ENCODE measurements around the gene AJAP1. TPM values are rescaled to one million over a fixed set of nuclear protein-coding genes. Genes with fewer than 3 reads are reported as not detected.

Gene AJAP1
- total RNA-seq, 1 donor from 2014 or later: 0.46 TPM

GRCh38 chr1:4670265-4670664 is 15.9 kb downstream of the AJAP1 start:
- H3K4me1 Mint-ChIP-seq (ENCODE audit: low read depth): peaks cover 8% of the 10 kb centered on the region
- no peaks in the 10 kb centered on the region for H3K9me3 Mint-ChIP-seq (ENCODE audit: low read depth)
- DNase-seq (ENCODE audit: low spot score, unreplicated experiment): no peak
- peaks cover 10% of the 10 kb centered on the region for H3K27me3 Mint-ChIP-seq
- H3K4me3 Mint-ChIP-seq (ENCODE audit: low read depth): no peak overlapping the region
- no peaks in the 10 kb centered on the region for H3K36me3 Mint-ChIP-seq (ENCODE audit: insufficient read depth)
- TF ChIP-seq, protein P1, sequence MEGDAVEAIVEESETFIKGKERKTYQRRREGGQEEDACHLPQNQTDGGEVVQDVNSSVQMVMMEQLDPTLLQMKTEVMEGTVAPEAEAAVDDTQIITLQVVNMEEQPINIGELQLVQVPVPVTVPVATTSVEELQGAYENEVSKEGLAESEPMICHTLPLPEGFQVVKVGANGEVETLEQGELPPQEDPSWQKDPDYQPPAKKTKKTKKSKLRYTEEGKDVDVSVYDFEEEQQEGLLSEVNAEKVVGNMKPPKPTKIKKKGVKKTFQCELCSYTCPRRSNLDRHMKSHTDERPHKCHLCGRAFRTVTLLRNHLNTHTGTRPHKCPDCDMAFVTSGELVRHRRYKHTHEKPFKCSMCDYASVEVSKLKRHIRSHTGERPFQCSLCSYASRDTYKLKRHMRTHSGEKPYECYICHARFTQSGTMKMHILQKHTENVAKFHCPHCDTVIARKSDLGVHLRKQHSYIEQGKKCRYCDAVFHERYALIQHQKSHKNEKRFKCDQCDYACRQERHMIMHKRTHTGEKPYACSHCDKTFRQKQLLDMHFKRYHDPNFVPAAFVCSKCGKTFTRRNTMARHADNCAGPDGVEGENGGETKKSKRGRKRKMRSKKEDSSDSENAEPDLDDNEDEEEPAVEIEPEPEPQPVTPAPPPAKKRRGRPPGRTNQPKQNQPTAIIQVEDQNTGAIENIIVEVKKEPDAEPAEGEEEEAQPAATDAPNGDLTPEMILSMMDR (IDR thresholded peaks at IDR 0.05; ENCODE audit: unreplicated experiment): no peak
- no peak overlapping the region for H3K27ac Mint-ChIP-seq

GRCh38 chr1:4671828-4672227 is 17.4 kb downstream of the AJAP1 start:
- DNase-seq (ENCODE audit: low spot score, unreplicated experiment): no peak
- H3K27me3 Mint-ChIP-seq: peaks cover 8% of the 10 kb centered on the region
- H3K36me3 Mint-ChIP-seq (ENCODE audit: insufficient read depth): no peaks in the 10 kb centered on the region
- H3K4me3 Mint-ChIP-seq (ENCODE audit: low read depth): no peak overlapping the region
- H3K9me3 Mint-ChIP-seq (ENCODE audit: low read depth): no peaks in the 10 kb centered on the region
- peaks cover 11% of the 10 kb centered on the region for H3K4me1 Mint-ChIP-seq (ENCODE audit: low read depth)
- no peak overlapping the region for H3K27ac Mint-ChIP-seq
- TF ChIP-seq, protein P1 (IDR thresholded peaks at IDR 0.05; ENCODE audit: unreplicated experiment): no peak

- H3K27me3 Mint-ChIP-seq: peaks cover 3% of the 10 kb centered on the region
- H3K27ac Mint-ChIP-seq: no peak overlapping the region
- H3K4me1 Mint-ChIP-seq (ENCODE audit: low read depth): peaks cover 11% of the 10 kb centered on the region
- DNase-seq (ENCODE audit: low spot score, unreplicated experiment): no peak
- peaks cover 3% of the 10 kb centered on the region for H3K9me3 Mint-ChIP-seq (ENCODE audit: low read depth)
- H3K36me3 Mint-ChIP-seq (ENCODE audit: insufficient read depth): no peaks in the 10 kb centered on the region
- TF ChIP-seq, protein P1 (IDR thresholded peaks at IDR 0.05; ENCODE audit: unreplicated experiment): no peak
- no peak overlapping the region for H3K4me3 Mint-ChIP-seq (ENCODE audit: low read depth)
Observed at GRCh38 chr1:4673494-4673893, 19.1 kb downstream of the AJAP1 start.

DNA sequence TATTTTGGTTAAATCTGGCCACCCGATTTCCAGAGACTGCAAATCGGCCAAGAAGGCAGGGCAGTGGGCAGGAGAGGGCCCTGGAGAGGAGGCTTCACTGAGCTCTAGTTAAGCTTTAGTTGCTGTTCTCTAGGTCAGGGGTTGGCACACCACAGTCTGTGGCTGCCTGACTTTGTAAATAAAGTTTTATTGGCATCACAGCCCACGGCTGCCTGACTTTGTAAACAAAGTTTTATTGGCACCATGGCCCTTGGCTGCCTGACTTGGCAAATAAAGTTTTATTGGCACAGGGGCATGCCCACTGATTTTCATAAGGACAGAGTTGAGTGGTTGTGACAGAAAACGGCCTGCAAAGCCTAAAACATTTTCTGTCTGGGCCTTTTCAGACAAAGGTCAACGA is 19.7 kb downstream of the AJAP1 start:
- no peak overlapping the region for H3K27ac Mint-ChIP-seq
- TF ChIP-seq, protein P1 (IDR thresholded peaks at IDR 0.05; ENCODE audit: unreplicated experiment): no peak
- H3K4me1 Mint-ChIP-seq (ENCODE audit: low read depth): peaks cover 11% of the 10 kb centered on the region
- no peaks in the 10 kb centered on the region for H3K36me3 Mint-ChIP-seq (ENCODE audit: insufficient read depth)
- no peak overlapping the region for H3K4me3 Mint-ChIP-seq (ENCODE audit: low read depth)
- peaks cover 3% of the 10 kb centered on the region for H3K9me3 Mint-ChIP-seq (ENCODE audit: low read depth)
- no peak for DNase-seq (ENCODE audit: low spot score, unreplicated experiment)
- peaks cover 3% of the 10 kb centered on the region for H3K27me3 Mint-ChIP-seq

- H3K4me3 Mint-ChIP-seq (ENCODE audit: low read depth): no peak overlapping the region
- TF ChIP-seq, protein P1 (IDR thresholded peaks at IDR 0.05; ENCODE audit: unreplicated experiment): no peak
- no peak for DNase-seq (ENCODE audit: low spot score, unreplicated experiment)
- peaks cover 11% of the 10 kb centered on the region for H3K4me1 Mint-ChIP-seq (ENCODE audit: low read depth)
- peaks cover 3% of the 10 kb centered on the region for H3K27me3 Mint-ChIP-seq
- no peak overlapping the region for H3K27ac Mint-ChIP-seq
- H3K9me3 Mint-ChIP-seq (ENCODE audit: low read depth): peaks cover 3% of the 10 kb centered on the region
- no peaks in the 10 kb centered on the region for H3K36me3 Mint-ChIP-seq (ENCODE audit: insufficient read depth)
Observed at GRCh38 chr1:4674676-4675075, 20.3 kb downstream of the AJAP1 start.

All from progenitor cell of endocrine pancreas (in vitro differentiated cells).